Measurements from ENCODE around the gene CMSS1.

DNA sequence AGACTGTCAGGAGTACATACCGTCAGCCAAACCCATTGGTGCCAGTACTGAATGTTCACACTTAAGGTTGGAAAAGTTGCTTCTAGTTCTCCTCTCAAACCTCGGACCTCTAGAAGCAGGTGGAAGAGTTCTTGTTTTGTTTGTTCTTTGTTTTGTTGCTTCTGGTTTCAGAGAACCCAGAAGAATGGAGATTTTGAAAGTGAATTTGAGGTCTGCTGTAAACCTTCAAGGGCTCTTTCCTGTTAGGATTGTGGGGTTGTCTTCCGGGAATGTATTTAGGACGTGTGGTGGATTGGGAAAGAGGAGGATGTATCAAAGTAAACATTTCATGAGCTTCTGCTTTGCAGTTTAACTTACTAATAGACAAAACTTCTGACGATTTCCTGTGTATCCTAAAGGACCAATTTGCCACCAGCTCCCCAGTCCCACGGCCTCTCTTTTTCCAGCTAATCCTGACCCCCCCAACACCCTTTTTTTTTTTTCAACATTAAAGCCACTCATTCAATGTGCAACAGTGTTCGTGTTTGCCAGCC, 246.3 kb downstream of the CMSS1 start:
- TF ChIP-seq NR2F1 (CRISPR knock-in tag; IDR thresholded peaks at IDR 0.05) (no peak), POLR2A (IDR thresholded peaks at IDR 0.05; ENCODE audit: insufficient read depth in 1 of 2, low read depth in 2 of 2, low read length in 2 of 2) (no peak)
- TF ChIP-seq, protein P1, sequence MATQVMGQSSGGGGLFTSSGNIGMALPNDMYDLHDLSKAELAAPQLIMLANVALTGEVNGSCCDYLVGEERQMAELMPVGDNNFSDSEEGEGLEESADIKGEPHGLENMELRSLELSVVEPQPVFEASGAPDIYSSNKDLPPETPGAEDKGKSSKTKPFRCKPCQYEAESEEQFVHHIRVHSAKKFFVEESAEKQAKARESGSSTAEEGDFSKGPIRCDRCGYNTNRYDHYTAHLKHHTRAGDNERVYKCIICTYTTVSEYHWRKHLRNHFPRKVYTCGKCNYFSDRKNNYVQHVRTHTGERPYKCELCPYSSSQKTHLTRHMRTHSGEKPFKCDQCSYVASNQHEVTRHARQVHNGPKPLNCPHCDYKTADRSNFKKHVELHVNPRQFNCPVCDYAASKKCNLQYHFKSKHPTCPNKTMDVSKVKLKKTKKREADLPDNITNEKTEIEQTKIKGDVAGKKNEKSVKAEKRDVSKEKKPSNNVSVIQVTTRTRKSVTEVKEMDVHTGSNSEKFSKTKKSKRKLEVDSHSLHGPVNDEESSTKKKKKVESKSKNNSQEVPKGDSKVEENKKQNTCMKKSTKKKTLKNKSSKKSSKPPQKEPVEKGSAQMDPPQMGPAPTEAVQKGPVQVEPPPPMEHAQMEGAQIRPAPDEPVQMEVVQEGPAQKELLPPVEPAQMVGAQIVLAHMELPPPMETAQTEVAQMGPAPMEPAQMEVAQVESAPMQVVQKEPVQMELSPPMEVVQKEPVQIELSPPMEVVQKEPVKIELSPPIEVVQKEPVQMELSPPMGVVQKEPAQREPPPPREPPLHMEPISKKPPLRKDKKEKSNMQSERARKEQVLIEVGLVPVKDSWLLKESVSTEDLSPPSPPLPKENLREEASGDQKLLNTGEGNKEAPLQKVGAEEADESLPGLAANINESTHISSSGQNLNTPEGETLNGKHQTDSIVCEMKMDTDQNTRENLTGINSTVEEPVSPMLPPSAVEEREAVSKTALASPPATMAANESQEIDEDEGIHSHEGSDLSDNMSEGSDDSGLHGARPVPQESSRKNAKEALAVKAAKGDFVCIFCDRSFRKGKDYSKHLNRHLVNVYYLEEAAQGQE (IDR thresholded peaks at IDR 0.05; ENCODE audit: borderline replicate concordance in 1 of 2, low read depth in 1 of 2, low read length in 2 of 2): no peak; a peak in 1 of 4 replicates
- TF ChIP-seq, protein P2, sequence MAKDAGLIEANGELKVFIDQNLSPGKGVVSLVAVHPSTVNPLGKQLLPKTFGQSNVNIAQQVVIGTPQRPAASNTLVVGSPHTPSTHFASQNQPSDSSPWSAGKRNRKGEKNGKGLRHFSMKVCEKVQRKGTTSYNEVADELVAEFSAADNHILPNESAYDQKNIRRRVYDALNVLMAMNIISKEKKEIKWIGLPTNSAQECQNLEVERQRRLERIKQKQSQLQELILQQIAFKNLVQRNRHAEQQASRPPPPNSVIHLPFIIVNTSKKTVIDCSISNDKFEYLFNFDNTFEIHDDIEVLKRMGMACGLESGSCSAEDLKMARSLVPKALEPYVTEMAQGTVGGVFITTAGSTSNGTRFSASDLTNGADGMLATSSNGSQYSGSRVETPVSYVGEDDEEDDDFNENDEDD (CRISPR knock-in tag; IDR thresholded peaks at IDR 0.05; ENCODE audit: borderline replicate concordance): 0 out of 2 replicates have a peak, but pooled peaks have one; percentile 38

All from HepG2 (cell line).